Keratinocyte (primary cell): ENCODE results near the gene GRAMD2A. TPM values are rescaled to one million over a fixed set of nuclear protein-coding genes. Genes with fewer than 3 reads are reported as not detected.

ENCODE experiments used
- DNase-seq: peaks from one replicate; pipeline ENCODE4 v3.0.0-alpha.2; 2011; ENCODE audit warnings: low read depth, missing footprints, low spot score
- FAIRE-seq: peaks from 2 replicates; lab custom pipeline; 2011; peaks lifted over from hg19 to GRCh38; lab: Jason Lieb, UNC
- H2AFZ ChIP-seq: 2 replicates; pipeline ENCODE4 v1.6.0; 2012; ENCODE audit warnings: low read length, control low read depth, inconsistent platforms; ENCODE audit not compliant: control insufficient read depth
- H3K27ac ChIP-seq: 2 replicates; pipeline ENCODE4 v1.5.1; 2011; ENCODE audit warnings: low read length; ENCODE audit not compliant: control insufficient read depth, insufficient read depth
- H3K27me3 ChIP-seq: 3 replicates; pipeline ENCODE4 v1.6.0; 2011; ENCODE audit warnings: low read length; ENCODE audit not compliant: control insufficient read depth, insufficient read depth; ENCODE audit errors: extremely low read depth
- H3K36me3 ChIP-seq, 2 experiments: 2 replicates in 1 of 2; 3 replicates in 1 of 2; pipeline ENCODE4 v1.5.1; 2011; ENCODE audit warnings: low read length in 2 of 2, mild to moderate bottlenecking in 1 of 2; ENCODE audit not compliant: control insufficient read depth in 2 of 2, insufficient read depth in 2 of 2; ENCODE audit errors: extremely low read depth in 1 of 2
- H3K4me1 ChIP-seq: 3 replicates; pipeline ENCODE4 v1.5.1; 2011; ENCODE audit warnings: low read length; ENCODE audit not compliant: control insufficient read depth, insufficient read depth; ENCODE audit errors: extremely low read depth
- H3K4me2 ChIP-seq: 3 replicates; pipeline ENCODE4 v1.6.0; 2011; ENCODE audit warnings: low read depth, low read length; ENCODE audit not compliant: control insufficient read depth, insufficient read depth; ENCODE audit errors: extremely low read depth
- H3K4me3 ChIP-seq, 3 experiments: fragments of 200-600 bp in 1 of 3; sonication (generic) in 1 of 3; 2 replicates in 2 of 3; 3 replicates in 1 of 3; pipeline ENCODE4 v1.5.1; 2011 to 2016; ENCODE audit warnings: low read length in 3 of 3, mild to moderate bottlenecking in 3 of 3, control low read depth in 2 of 3, inconsistent platforms in 1 of 3, low read depth in 1 of 3, mixed read lengths in 1 of 3, mixed run types in 1 of 3, moderate library complexity in 1 of 3; ENCODE audit not compliant: control insufficient read depth in 2 of 3, insufficient read depth in 2 of 3; ENCODE audit errors: extremely low read depth in 1 of 3
- H3K79me2 ChIP-seq: 2 replicates; pipeline ENCODE4 v1.6.0; 2012; ENCODE audit warnings: low read length; ENCODE audit not compliant: control insufficient read depth, insufficient read depth
- H3K9ac ChIP-seq: 3 replicates; pipeline ENCODE4 v1.6.0; 2011; ENCODE audit warnings: low read length; ENCODE audit not compliant: control insufficient read depth, insufficient read depth; ENCODE audit errors: extremely low read depth
- H3K9me1 ChIP-seq: 3 replicates; pipeline ENCODE4 v1.6.0; 2011; ENCODE audit warnings: low read length; ENCODE audit not compliant: control insufficient read depth, insufficient read depth; ENCODE audit errors: extremely low read depth
- H3K9me3 ChIP-seq: 2 replicates; pipeline ENCODE4 v1.5.1; 2012; ENCODE audit warnings: low read depth, low read length; ENCODE audit not compliant: control insufficient read depth
- H4K20me1 ChIP-seq: 3 replicates; pipeline ENCODE4 v1.6.0; 2011; ENCODE audit warnings: low read length; ENCODE audit not compliant: control insufficient read depth, insufficient read depth; ENCODE audit errors: extremely low read depth
- CTCF ChIP-seq, 3 experiments: IDR thresholded peaks in 1 of 3; conservative IDR thresholded peaks in 1 of 3; optimal IDR thresholded peaks in 1 of 3; 2 replicates in 2 of 3; 3 replicates in 1 of 3; pipeline versions ENCODE3 to v1.5.1; 2011; ENCODE audit warnings: low read length in 3 of 3, mild to moderate bottlenecking in 3 of 3, moderate library complexity in 2 of 3, control low read depth in 1 of 3, inconsistent platforms in 1 of 3; ENCODE audit not compliant: insufficient read depth in 2 of 3; ENCODE audit errors: extremely low read depth in 1 of 3
- EZH2 ChIP-seq: IDR thresholded peaks from one replicate; pipeline ENCODE4 v1.6.1; 2012; ENCODE audit warnings: inconsistent platforms, mild to moderate bottlenecking, low read length, moderate library complexity
- dilution Hi-C: fragments of 300-500 bp; cut with MboI; formaldehyde crosslinking; loops from one replicate; pipeline ENCODE4 v1.7.0; 2020; ENCODE audit warnings: low sequenced_read_pairs; ENCODE audit not compliant: extremely low pct_ligation_motif_present
- polyA plus RNA-seq, 5 experiments: library from polyadenylated mRNA; depleted of rRNA in 3 of 5; stranded (reverse) in 3 of 5; stranded (forward) in 1 of 5; unstranded in 1 of 5; fragments of >200 nt; gene quantifications; 1 replicate in 1 of 5; 2 replicates in 3 of 5; 3 replicates in 1 of 5; pipeline versions ENCODE4 v1.2.1 to v1.2.3, GENCODE V29; 2011 to 2012; ENCODE audit warnings: missing spikeins in 2 of 5, low read depth in 1 of 5, low replicate concordance in 1 of 5

GRAMD2A gene
- polyA plus RNA-seq, 1 donor (not counting 4 experiments of a cell fraction or from before 2014, with no cell fraction given) = 5.7 TPM

DNA sequence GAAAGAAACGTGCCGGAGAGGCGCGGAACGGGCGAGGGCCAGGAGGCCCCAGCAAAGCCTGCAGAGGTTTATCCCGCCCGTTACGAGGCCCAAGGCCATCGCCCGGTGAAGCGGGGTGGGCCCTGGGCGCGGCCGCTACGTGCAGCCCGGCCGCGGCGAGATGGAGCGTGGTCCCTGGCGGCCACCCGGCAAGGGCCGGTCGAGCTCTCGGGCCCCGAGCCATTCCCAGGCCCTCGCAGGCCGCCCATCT lies 32.3 kb upstream of the GRAMD2A start:
- H3K9me1 ChIP-seq = no peaks in the 10 kb centered on the region
- FAIRE-seq (no peak), DNase-seq (no peak)
- H3K27ac ChIP-seq = peak overlapping the region; percentile 99
- H3K4me1 ChIP-seq = peaks cover 35% of the 10 kb centered on the region
- peaks cover 55% of the 10 kb centered on the region for H3K79me2 ChIP-seq
- H2AFZ ChIP-seq = no peak overlapping the region
- no peak for TF ChIP-seq CTCF (optimal IDR thresholded peaks at IDR 0.05 in 1 of 3, IDR thresholded peaks at IDR 0.05 in 1 of 3, conservative IDR thresholded peaks at IDR 0.05 in 1 of 3; ENCODE audit: extremely low read depth in 1 of 3, insufficient read depth in 2 of 3, low read length in 3 of 3)
- TF ChIP-seq EZH2 = no peak
- H3K36me3 ChIP-seq = peaks cover 6 to 23% of the 10 kb centered on the region in 2 experiments
- H3K4me2 ChIP-seq = peak overlapping the region; percentile 89
- H3K9me3 ChIP-seq = no peaks in the 10 kb centered on the region
- H3K4me3 ChIP-seq = peak overlapping the region; percentile 83 to 95 (median 93)
- H4K20me1 ChIP-seq = peaks cover 14% of the 10 kb centered on the region
- no peaks in the 10 kb centered on the region for H3K27me3 ChIP-seq
- dilution Hi-C loops = no loop called here
- peak overlapping the region; percentile 96 for H3K9ac ChIP-seq

- H3K27ac ChIP-seq = peak overlapping the region; percentile 99
- peak overlapping the region; percentile 83 to 95 (median 93) for H3K4me3 ChIP-seq
- peak overlapping the region; percentile 96 for H3K9ac ChIP-seq
- H3K9me3 ChIP-seq = no peaks in the 10 kb centered on the region
- no peaks in the 10 kb centered on the region for H3K27me3 ChIP-seq
- H4K20me1 ChIP-seq = peaks cover 17% of the 10 kb centered on the region
- H3K9me1 ChIP-seq = no peaks in the 10 kb centered on the region
- H3K79me2 ChIP-seq = peaks cover 59% of the 10 kb centered on the region
- DNase-seq = no peak
- H3K4me1 ChIP-seq = peaks cover 39% of the 10 kb centered on the region
- no peak for FAIRE-seq
- TF ChIP-seq CTCF (optimal IDR thresholded peaks at IDR 0.05 in 1 of 3, IDR thresholded peaks at IDR 0.05 in 1 of 3, conservative IDR thresholded peaks at IDR 0.05 in 1 of 3; ENCODE audit: extremely low read depth in 1 of 3, insufficient read depth in 2 of 3, low read length in 3 of 3) (no peak), EZH2 (no peak)
- no peak overlapping the region for H2AFZ ChIP-seq
- H3K36me3 ChIP-seq = peaks cover 6 to 24% of the 10 kb centered on the region in 2 experiments
- dilution Hi-C loops = no loop called here
- peak overlapping the region; percentile 89 for H3K4me2 ChIP-seq
These were observed 31.7 kb upstream of the GRAMD2A start for GRCh38 chr15:72229076-72229946.
